ENCODE data around the gene NOM1.

The NOM1 gene

GRCh38 chr7:157004521-157005455 is 55.3 kb downstream of the NOM1 start:
- DNase-seq (ENCODE audit: low read depth), result no peak

- no peak for DNase-seq (ENCODE audit: low read depth)
Observed at GRCh38 chr7:157005456-157006204, 56.1 kb downstream of the NOM1 start.

- DNase-seq (ENCODE audit: low read depth), result no peak
Observed at GRCh38 chr7:157006205-157006747, 56.8 kb downstream of the NOM1 start.

- no peak for DNase-seq (ENCODE audit: low read depth)
Observed at GRCh38 chr7:157006829-157007469, 57.4 kb downstream of the NOM1 start.

GRCh38 chr7:157007470-157008066 is 58.1 kb downstream of the NOM1 start:
- no peak for DNase-seq (ENCODE audit: low read depth)

GRCh38 chr7:157008206-157009169 is 59.0 kb downstream of the NOM1 start:
- no peak for DNase-seq (ENCODE audit: low read depth)

- DNase-seq (ENCODE audit: low read depth), result no peak
Observed at GRCh38 chr7:157009170-157009777, 59.8 kb downstream of the NOM1 start.

- DNase-seq (ENCODE audit: low read depth), result no peak
Observed at GRCh38 chr7:157009778-157010587, 60.5 kb downstream of the NOM1 start.

- no peak for DNase-seq (ENCODE audit: low read depth)
Observed at GRCh38 chr7:157010588-157011332, 61.2 kb downstream of the NOM1 start, which contains the start of gene MNX1. Gene MNX1, minus strand, starts transcription at chr7:157010663. Its CDS starts 313 bp downstream, at chr7:157010350.

- no peak for DNase-seq (ENCODE audit: low read depth)
Observed at GRCh38 chr7:157011333-157012112, 62.0 kb downstream of the NOM1 start.

GRCh38 chr7:157012113-157012547 is 62.6 kb downstream of the NOM1 start:
- no peak for DNase-seq (ENCODE audit: low read depth)

GRCh38 chr7:157013101-157013500 is 63.6 kb downstream of the NOM1 start:
- DNase-seq (ENCODE audit: low read depth), result no peak

- no peak for DNase-seq (ENCODE audit: low read depth)
Observed at GRCh38 chr7:157013602-157014549, 64.4 kb downstream of the NOM1 start.

- no peak for DNase-seq (ENCODE audit: low read depth)
Observed at GRCh38 chr7:157014635-157015555, 65.4 kb downstream of the NOM1 start.

GRCh38 chr7:157016024-157016351 is 66.5 kb downstream of the NOM1 start:
- no peak for DNase-seq (ENCODE audit: low read depth)

All from stimulated activated CD8-positive, alpha-beta memory T cell treated with anti-CD3 and anti-CD28 coated beads, Interleukin-12 subunit alpha, Interleukin-12 subunit beta, amount 100 ng/mL, for 1 hour (primary cell).